Medulla oblongata (tissue), 1 donor: ENCODE measurements around the gene CASQ1.

Source experiments
- DNase-seq: peaks from one replicate; pipeline ENCODE4 v3.0.0-alpha.2; 2015; ENCODE audit errors: extremely low spot score

CASQ1 gene

DNA sequence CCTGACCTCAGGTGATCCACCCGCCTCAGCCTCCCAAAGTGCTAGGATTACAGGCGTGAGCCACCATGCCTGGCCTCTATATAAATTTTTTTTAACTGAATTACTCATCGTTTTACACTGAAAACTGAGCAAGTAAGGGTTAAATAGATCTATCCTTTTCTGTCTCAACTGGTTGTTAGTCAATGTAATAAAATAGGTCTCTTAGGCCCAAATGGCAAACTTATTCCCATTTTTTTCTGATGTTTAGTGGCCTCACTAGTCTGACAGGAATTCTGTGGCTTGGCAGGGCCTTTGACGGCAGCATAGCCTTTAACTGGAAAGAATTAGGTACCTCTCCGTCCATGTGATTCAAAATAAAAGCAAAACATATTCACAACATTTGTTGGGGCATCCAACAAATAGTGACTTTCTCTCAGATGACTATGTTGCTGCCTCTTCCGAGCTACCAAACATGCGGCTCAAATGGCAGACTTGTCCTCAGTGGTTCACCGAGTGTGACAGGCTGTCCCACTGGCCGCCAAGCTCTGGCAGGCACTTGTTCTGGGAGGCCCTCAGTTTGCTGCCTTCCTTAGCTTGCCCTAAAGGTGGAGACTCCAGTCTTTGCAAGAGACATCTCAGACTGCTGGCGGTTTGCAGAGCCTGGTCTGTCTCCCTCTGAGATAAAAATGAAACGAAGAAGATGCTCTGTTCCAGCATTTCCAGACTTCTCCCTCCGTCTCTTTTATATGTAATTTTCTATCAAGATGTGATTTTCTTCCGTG lies 21.6 kb upstream of the CASQ1 start:
- peak; percentile 40 for DNase-seq

GRCh38 chr1:160169553-160170399 lies 20.6 kb upstream of the CASQ1 start:
- no peak for DNase-seq

GRCh38 chr1:160171354-160171753 lies 19.0 kb upstream of the CASQ1 start:
- DNase-seq, result no peak

DNA sequence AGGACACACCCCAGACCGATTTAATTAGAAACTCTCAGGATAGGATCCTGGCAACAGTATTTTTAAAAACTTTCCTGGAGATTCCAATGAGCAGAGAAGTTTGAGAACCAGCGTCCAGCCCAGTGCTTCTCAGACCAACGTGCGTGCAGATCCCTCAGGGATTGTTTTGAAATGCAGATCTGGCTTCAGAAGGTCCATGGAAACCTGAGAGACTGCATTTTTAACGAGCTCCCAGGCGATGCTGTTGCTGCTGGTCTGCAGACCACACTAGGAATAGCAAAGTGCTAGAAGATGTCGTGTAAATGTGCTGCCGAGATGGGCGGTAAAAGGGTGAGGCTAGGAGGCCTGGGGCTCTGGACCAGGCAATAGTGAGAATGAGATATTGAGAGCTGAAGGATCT lies 18.4 kb upstream of the CASQ1 start:
- no peak for DNase-seq

DNA sequence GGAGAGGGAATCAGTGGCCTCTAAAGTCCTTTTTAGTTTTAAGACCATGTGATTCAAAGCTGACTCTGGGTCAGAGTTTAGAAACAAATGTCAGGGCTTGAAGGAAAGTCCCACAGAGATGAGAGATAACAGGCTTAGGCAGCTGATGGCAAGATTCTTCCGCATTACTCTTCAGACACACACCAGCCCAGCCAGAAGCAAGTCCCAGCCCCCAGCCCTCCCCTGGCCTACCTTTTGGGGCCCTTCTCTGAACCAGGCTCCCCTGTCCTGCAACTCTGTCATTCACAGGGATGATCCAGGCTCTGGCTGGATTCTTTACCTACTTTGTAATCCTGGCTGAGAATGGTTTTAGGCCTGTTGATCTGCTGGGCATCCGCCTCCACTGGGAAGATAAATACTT lies 13.1 kb upstream of the CASQ1 start:
- no peak for DNase-seq

DNA sequence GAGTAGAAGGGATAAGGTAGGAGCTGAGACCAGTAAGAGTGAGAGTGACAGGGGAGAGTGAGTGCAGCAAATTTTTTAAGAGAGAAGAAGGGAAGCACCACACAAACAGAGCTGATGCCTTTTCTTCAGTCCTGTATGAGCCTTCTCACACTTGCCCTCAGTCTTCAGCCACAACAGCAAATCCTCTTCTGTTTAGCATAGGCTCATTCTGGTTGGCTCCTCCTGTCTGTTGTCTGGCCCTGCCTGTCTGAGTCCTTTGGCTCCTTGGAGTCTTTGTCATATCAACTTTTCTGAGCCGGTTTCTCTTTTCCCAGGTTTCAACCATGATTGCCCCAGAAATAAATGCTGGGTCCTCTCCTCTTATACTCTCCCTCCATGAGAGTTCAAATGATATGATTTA lies 12.7 kb upstream of the CASQ1 start:
- DNase-seq, result no peak

GRCh38 chr1:160178731-160179130 lies 11.6 kb upstream of the CASQ1 start:
- DNase-seq, result no peak

- no peak for DNase-seq
These were observed 11.0 kb upstream of the CASQ1 start for GRCh38 chr1:160179336-160179735.

- DNase-seq, result no peak
These were observed 4.1 kb upstream of the CASQ1 start for GRCh38 chr1:160186246-160186645.

GRCh38 chr1:160186729-160187128 lies 3.6 kb upstream of the CASQ1 start:
- no peak for DNase-seq

DNA sequence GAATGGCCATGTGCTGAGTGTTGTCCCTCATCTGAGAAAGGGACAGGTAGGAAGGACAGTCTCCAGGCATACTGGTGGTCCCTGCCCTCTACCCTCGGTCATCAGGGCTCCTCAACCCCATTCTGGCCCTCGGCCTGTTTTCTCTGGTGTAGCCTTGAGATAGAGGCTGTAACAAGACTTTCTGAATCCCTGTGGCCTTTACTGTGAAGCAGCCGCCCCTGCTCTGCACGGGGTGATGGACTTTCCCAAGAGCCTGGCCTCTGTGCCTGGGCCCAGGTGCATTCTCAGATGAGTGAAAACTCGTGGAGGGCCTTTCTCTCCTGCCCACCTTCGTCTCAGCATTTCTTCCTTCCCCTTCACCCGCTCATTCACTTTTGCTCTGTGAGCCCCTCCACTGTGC lies 3.0 kb upstream of the CASQ1 start:
- no peak for DNase-seq

DNA sequence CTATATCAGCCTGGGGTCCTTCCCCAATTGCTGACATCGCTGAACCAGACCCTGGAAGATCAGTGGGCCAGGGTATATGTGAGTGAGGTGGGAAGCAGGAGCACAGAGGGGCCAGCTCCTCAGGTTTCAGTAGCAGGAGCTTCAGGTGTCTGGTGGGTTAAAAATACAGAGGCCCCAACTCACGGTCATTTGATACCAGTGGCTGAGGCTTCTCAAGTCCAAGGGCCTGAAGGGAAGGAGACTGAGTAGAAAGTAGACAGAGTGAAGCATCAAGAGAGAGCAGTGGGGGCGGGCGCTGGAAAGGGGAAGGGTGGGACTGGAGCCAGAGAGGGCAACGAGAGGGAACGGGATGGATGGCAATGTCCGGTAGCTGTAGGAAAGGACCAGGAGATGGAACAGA lies 2.0 kb upstream of the CASQ1 start:
- no peak for DNase-seq

DNA sequence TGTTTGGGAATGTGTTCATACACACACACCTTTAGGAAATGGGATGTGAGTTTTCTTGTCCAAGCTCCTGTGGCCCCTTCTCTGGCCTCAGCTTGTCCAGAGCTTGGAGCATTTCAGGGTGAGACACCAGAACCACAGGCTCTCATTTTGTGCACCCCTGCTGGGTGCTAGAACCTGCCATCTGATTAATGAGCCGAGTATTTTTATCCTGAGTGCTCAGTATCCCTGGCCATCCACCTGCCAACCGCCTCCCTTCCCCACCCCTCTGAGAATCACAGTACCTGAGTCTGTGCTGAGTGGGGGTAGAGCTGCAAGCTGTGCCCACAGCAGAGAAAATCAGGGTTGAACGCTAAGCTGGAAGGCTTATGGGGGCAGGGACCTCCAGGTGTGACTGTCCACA lies 1.4 kb downstream of the CASQ1 start:
- DNase-seq, result no peak

GRCh38 chr1:160192234-160192633 lies 1.9 kb downstream of the CASQ1 start:
- DNase-seq, result no peak

- DNase-seq, result peak; percentile 96
These were observed 2.9 kb downstream of the CASQ1 start for GRCh38 chr1:160193091-160193819.

- no peak for DNase-seq
These were observed 3.7 kb downstream of the CASQ1 start for GRCh38 chr1:160193832-160194736.

DNA sequence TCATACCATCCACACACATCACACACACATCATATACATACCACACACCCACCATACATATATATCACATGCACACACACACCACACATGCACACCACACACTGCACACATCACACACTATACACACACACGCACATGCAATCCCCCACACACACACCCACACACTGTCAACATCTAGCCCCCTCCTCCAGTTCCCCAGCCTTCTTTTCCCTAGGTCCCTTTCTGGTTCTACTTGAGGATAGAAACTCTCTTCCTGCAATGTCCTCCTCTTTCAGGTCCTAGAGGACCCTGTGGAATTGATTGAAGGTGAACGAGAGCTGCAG lies 4.3 kb downstream of the CASQ1 start:
- DNase-seq, result no peak

GRCh38 chr1:160196143-160196542 lies 5.8 kb downstream of the CASQ1 start:
- no peak for DNase-seq

- DNase-seq, result peak; percentile 61
These were observed 6.9 kb downstream of the CASQ1 start for GRCh38 chr1:160197231-160197630.

GRCh38 chr1:160200786-160201185 lies 10.4 kb downstream of the CASQ1 start:
- DNase-seq, result no peak

DNA sequence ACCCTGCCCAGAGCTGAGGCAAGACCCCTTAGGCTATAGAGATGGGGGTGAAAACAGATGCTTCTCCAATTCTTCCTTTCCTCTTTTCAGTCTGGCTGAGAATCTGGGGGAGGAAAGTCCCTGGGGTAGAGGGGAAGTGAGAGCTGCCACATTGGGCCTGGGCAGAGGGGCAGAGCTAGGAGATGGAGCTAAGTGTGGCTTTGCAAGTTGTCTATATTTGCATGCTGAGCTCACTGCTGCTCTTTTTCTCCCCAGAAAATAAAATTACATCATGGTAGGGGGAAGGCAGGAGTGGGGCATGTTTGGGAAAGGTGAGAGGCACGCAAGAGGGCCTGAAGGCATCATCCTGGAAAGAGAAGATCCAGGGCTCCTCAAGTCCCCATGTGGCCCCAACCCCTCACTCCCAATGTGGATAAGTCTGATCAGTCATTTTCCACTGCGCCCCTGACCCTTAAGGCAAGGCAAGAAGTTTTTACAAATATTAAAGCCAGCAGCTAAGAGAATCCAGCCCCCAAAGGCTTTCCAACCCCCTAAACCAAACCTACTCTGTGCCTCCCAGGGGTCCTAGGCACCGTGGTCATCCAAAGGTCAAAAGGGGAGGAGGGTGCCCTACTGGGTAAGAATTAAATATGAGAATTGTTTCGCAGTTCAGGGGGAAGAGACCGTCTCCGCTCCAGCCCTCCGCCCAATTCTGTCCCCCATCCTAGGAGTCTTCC lies 14.3 kb downstream of the CASQ1 start:
- DNase-seq, result peak; percentile 77
